D721Med (cell line): Measurements from ENCODE around the gene NRG2.
A peak's percentile ranks its signal among the peaks of the same experiment; 100 is the strongest.

Source experiments
- DNase-seq: peaks from one replicate; pipeline ENCODE4 v3.0.0; 2011; ENCODE audit warnings: low spot score; ENCODE audit not compliant: insufficient read length
- FAIRE-seq: peaks from 2 replicates; lab custom pipeline; 2011; peaks lifted over from hg19 to GRCh38; lab: Jason Lieb, UNC
- CTCF ChIP-seq: IDR thresholded peaks from 2 replicates; pipeline ENCODE4 v1.5.1; 2012; ENCODE audit warnings: mild to moderate bottlenecking, control low read depth; ENCODE audit not compliant: insufficient read depth; ENCODE audit errors: missing control alignments

NRG2 gene

GRCh38 chr5:140075371-140075770 is 32.3 kb upstream of the NRG2 start:
- DNase-seq (no peak), FAIRE-seq (no peak)

DNA sequence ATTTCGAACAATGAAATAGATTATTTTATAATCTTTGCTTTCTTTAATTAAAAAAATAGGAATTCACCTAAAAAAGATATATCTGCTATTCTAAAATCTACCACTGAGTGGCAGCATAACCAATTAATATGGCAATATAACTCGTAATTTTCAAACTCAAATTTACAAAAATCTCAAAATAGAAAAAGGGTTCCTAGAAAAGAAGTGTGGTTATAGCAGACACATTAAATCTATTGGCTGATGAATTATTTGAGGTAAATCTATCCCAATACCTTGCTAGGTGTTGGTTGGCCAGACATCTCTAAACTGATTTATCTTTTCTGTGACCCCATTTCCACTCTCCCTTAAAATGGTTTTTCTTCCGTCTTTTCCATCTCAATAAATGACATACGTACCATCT is 30.2 kb upstream of the NRG2 start:
- DNase-seq (no peak), FAIRE-seq (no peak)

More at GRCh38 chr5:140075371-140075770, 32.3 kb upstream of the NRG2 start:
- peak; percentile 13 for TF ChIP-seq CTCF

DNA sequence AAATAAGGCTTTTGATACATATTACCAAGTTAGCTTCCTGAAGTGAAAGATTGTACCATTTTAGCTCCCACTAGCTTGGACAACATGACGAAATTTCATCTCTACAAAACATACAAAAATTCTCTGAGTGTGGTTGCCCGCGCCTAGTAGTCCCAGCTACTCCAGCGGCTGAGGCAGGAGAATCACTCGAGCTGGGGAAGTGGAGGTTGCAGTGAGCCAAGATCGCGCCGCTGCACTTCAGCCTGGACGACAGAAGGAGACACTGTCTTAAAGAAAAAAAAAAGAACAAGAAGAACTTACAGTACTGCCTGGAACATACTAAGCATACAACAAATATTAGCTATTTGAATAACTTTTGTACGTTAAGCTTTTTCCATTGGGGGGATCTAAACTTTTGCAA is 29.7 kb upstream of the NRG2 start:
- DNase-seq (no peak), FAIRE-seq (no peak)
- no peak for TF ChIP-seq CTCF

More for the DNA sequence above, 30.2 kb upstream of the NRG2 start:
- TF ChIP-seq CTCF = peak; percentile 66

DNA sequence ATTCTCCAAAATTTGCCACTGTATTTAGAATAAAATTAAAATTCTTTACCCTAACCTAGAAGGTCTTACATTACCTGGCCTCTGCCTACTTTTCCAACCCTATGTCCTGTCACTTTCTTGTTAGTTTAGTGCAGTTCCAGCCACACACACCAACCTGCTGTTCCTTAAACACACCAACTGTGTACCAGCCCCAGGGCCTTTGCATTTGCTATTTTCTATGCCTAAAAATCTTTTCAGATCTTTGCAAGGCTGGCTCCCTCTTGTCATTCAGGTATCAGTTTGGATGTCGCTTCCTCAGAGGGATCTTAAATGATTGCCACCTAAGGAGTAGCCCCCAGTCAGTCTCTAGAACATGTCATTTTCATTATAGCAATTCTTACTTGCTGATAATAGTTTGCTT is 17.7 kb upstream of the NRG2 start:
- DNase-seq (no peak), FAIRE-seq (no peak)
- TF ChIP-seq CTCF = no peak

- FAIRE-seq = no peak
- no peak for DNase-seq
- no peak for TF ChIP-seq CTCF
Observed at GRCh38 chr5:140058212-140058932, 15.3 kb upstream of the NRG2 start.

GRCh38 chr5:140056880-140057279 is 13.8 kb upstream of the NRG2 start:
- TF ChIP-seq CTCF = no peak
- DNase-seq = no peak

DNA sequence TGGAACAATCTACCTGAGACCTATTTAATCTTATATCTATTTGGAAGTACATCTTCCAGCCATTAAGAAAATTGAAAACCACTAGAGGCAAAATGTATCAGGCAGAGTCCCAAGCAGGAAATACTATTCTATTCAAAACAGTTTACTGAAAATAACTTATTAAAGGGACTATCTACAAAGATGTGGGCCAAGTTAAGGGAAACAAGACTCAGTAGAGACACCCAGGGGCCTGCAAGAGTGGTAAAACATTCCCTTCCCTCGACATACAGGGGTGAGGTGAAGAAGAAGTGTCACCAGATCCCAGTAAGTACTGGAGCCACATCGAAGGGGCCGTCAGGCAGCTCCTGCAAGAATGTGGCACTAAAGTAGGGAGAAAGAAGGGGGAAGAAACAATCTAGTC is 12.1 kb upstream of the NRG2 start:
- no peak for FAIRE-seq
- TF ChIP-seq CTCF = no peak
- DNase-seq = no peak

More at GRCh38 chr5:140056880-140057279, 13.8 kb upstream of the NRG2 start:
- FAIRE-seq = no peak
